ENCODE data around the gene DNASE1L1. TPM values are rescaled to one million over a fixed set of nuclear protein-coding genes. Genes with fewer than 3 reads are reported as not detected.
A peak's percentile ranks its signal among the peaks of the same experiment; 100 is the strongest.

Gene DNASE1L1
- polyA plus RNA-seq, 4 donors, result 17.0 to 27.4 (median 21.7) TPM

GRCh38 chrX:154440623-154441357, 31.7 kb upstream of the DNASE1L1 start:
- H3K4me3 ChIP-seq (ENCODE audit: low read depth in 1 of 3, low read length in 3 of 3), result no peak overlapping the region
- 85 to 92% (median 87%) methylated on average over 13 to 17 of the region's 17 CpGs for WGBS, 3 donors
- peaks cover 0 to 55% (median 4%) of the 10 kb centered on the region in 3 donors for H3K36me3 ChIP-seq (ENCODE audit: control insufficient read depth in 3 of 3, insufficient read depth in 2 of 3, low read depth in 1 of 3, low read length in 3 of 3)
- FAIRE-seq (no peak), DNase-seq (no peak)
- no peaks in the 10 kb centered on the region for H3K27me3 ChIP-seq (ENCODE audit: control insufficient read depth in 3 of 3, insufficient read depth in 3 of 3, low read length in 3 of 3)
- H3K27ac ChIP-seq (ENCODE audit: low read depth in 1 of 3, low read length in 2 of 3), result no peak overlapping the region
- H3K9me3 ChIP-seq (ENCODE audit: control insufficient read depth in 2 of 2, insufficient read depth in 1 of 2, low read depth in 1 of 2, low read length in 1 of 2), result no peaks in the 10 kb centered on the region
- H3K4me1 ChIP-seq (ENCODE audit: control insufficient read depth in 3 of 3, insufficient read depth in 2 of 3, low read depth in 1 of 3, low read length in 2 of 3), result peaks cover 0 to 22% (median 0%) of the 10 kb centered on the region in 3 donors

GRCh38 chrX:154439841-154440240, 30.8 kb upstream of the DNASE1L1 start:
- FAIRE-seq, result no peak
- 90 to 92% (median 91%) methylated on average over 17 to 18 of the region's 18 CpGs for WGBS, 3 donors
- no peaks in the 10 kb centered on the region for H3K27me3 ChIP-seq (ENCODE audit: control insufficient read depth in 3 of 3, insufficient read depth in 3 of 3, low read length in 3 of 3)
- H3K27ac ChIP-seq (ENCODE audit: low read depth in 1 of 3, low read length in 2 of 3), result no peak overlapping the region
- H3K36me3 ChIP-seq (ENCODE audit: control insufficient read depth in 3 of 3, insufficient read depth in 2 of 3, low read depth in 1 of 3, low read length in 3 of 3), result peaks cover 0 to 61% (median 4%) of the 10 kb centered on the region in 3 donors
- peaks cover 0 to 16% (median 0%) of the 10 kb centered on the region in 3 donors for H3K4me1 ChIP-seq (ENCODE audit: control insufficient read depth in 3 of 3, insufficient read depth in 2 of 3, low read depth in 1 of 3, low read length in 2 of 3)
- H3K4me3 ChIP-seq (ENCODE audit: low read depth in 1 of 3, low read length in 3 of 3), result no peak overlapping the region
- H3K9me3 ChIP-seq (ENCODE audit: control insufficient read depth in 2 of 2, insufficient read depth in 1 of 2, low read depth in 1 of 2, low read length in 1 of 2), result no peaks in the 10 kb centered on the region
- DNase-seq, result no peak

- Histone ChIP-seq H3K36me3 (ENCODE audit: control insufficient read depth in 3 of 3, insufficient read depth in 2 of 3, low read depth in 1 of 3, low read length in 3 of 3) (peaks cover 0 to 77% (median 4%) of the 10 kb centered on the region in 3 donors), H3K4me1 (ENCODE audit: control insufficient read depth in 3 of 3, insufficient read depth in 2 of 3, low read depth in 1 of 3, low read length in 2 of 3) (peaks cover 0 to 8% (median 0%) of the 10 kb centered on the region in 3 donors), H3K4me3 (ENCODE audit: low read depth in 1 of 3, low read length in 3 of 3) (peak overlapping the region; percentile 61 to 73 (median 65)), H3K27ac (ENCODE audit: low read depth in 1 of 3, low read length in 2 of 3) (no peak overlapping the region), H3K27me3 (ENCODE audit: control insufficient read depth in 3 of 3, insufficient read depth in 3 of 3, low read length in 3 of 3) (no peaks in the 10 kb centered on the region), H3K9me3 (ENCODE audit: control insufficient read depth in 2 of 2, insufficient read depth in 1 of 2, low read depth in 1 of 2, low read length in 1 of 2) (no peaks in the 10 kb centered on the region)
- WGBS, 3 donors, result 53 to 80% (median 69%) methylated on average over 17 to 28 of the region's 28 CpGs
- no peak for FAIRE-seq
- no peak for DNase-seq
Observed at GRCh38 chrX:154437971-154438893, 29.2 kb upstream of the DNASE1L1 start.

- Histone ChIP-seq H3K36me3 (ENCODE audit: control insufficient read depth in 3 of 3, insufficient read depth in 2 of 3, low read depth in 1 of 3, low read length in 3 of 3) (peaks cover 0 to 78% (median 4%) of the 10 kb centered on the region in 3 donors), H3K27ac (ENCODE audit: low read depth in 1 of 3, low read length in 2 of 3) (peak within 1 kb of the TSS; percentile 51 to 86 (median 74))
- 0 to 43% (median 12%) methylated on average over 16 to 93 of the region's 93 CpGs for WGBS, 3 donors
Observed at GRCh38 chrX:154436983-154437752, 28.1 kb upstream of the DNASE1L1 start, which contains the start of gene GDI1. GDI1 (plus strand) TSS chrX:154437154; CDS start chrX:154437255, 101 bp downstream.

GRCh38 chrX:154436374-154436982, 27.4 kb upstream of the DNASE1L1 start:
- Histone ChIP-seq H3K27me3 (ENCODE audit: control insufficient read depth in 3 of 3, insufficient read depth in 3 of 3, low read length in 3 of 3) (no peaks in the 10 kb centered on the region), H3K4me1 (ENCODE audit: control insufficient read depth in 3 of 3, insufficient read depth in 2 of 3, low read depth in 1 of 3, low read length in 2 of 3) (peaks cover 0 to 8% (median 0%) of the 10 kb centered on the region in 3 donors), H3K27ac (ENCODE audit: low read depth in 1 of 3, low read length in 2 of 3) (peak overlapping the region; percentile 51 to 86 (median 74)), H3K36me3 (ENCODE audit: control insufficient read depth in 3 of 3, insufficient read depth in 2 of 3, low read depth in 1 of 3, low read length in 3 of 3) (peaks cover 0 to 78% (median 0%) of the 10 kb centered on the region in 3 donors), H3K4me3 (ENCODE audit: low read depth in 1 of 3, low read length in 3 of 3) (peak overlapping the region; percentile 35 to 73 (median 65)), H3K9me3 (ENCODE audit: control insufficient read depth in 2 of 2, insufficient read depth in 1 of 2, low read depth in 1 of 2, low read length in 1 of 2) (no peaks in the 10 kb centered on the region)
- DNase-seq (peak; percentile 8 to 53), FAIRE-seq (no peak)
- 5 to 44% (median 33%) methylated on average over 17 to 52 of the region's 78 CpGs for WGBS, 3 donors

More at GRCh38 chrX:154436983-154437752, 28.1 kb upstream of the DNASE1L1 start, which contains the start of gene GDI1:
- H3K4me1 ChIP-seq (ENCODE audit: control insufficient read depth in 3 of 3, insufficient read depth in 2 of 3, low read depth in 1 of 3, low read length in 2 of 3), result peaks cover 0 to 8% (median 0%) of the 10 kb centered on the region in 3 donors
- FAIRE-seq, result no peak
- H3K4me3 ChIP-seq (ENCODE audit: low read depth in 1 of 3, low read length in 3 of 3), result peak within 1 kb of the TSS; percentile 61 to 73 (median 65)
- H3K9me3 ChIP-seq (ENCODE audit: control insufficient read depth in 2 of 2, insufficient read depth in 1 of 2, low read depth in 1 of 2, low read length in 1 of 2), result no peaks in the 10 kb centered on the region
- DNase-seq, result peak; percentile 22 to 76
- H3K27me3 ChIP-seq (ENCODE audit: control insufficient read depth in 3 of 3, insufficient read depth in 3 of 3, low read length in 3 of 3), result no peaks in the 10 kb centered on the region

GRCh38 chrX:154435171-154435733, 26.2 kb upstream of the DNASE1L1 start:
- Histone ChIP-seq H3K4me3 (ENCODE audit: low read depth in 1 of 3, low read length in 3 of 3) (no peak overlapping the region), H3K4me1 (ENCODE audit: control insufficient read depth in 3 of 3, insufficient read depth in 2 of 3, low read depth in 1 of 3, low read length in 2 of 3) (peaks cover 0 to 15% (median 0%) of the 10 kb centered on the region in 3 donors), H3K36me3 (ENCODE audit: control insufficient read depth in 3 of 3, insufficient read depth in 2 of 3, low read depth in 1 of 3, low read length in 3 of 3) (peaks cover 0 to 79% (median 0%) of the 10 kb centered on the region in 3 donors), H3K27me3 (ENCODE audit: control insufficient read depth in 3 of 3, insufficient read depth in 3 of 3, low read length in 3 of 3) (no peaks in the 10 kb centered on the region), H3K27ac (ENCODE audit: low read depth in 1 of 3, low read length in 2 of 3) (no peak overlapping the region), H3K9me3 (ENCODE audit: control insufficient read depth in 2 of 2, insufficient read depth in 1 of 2, low read depth in 1 of 2, low read length in 1 of 2) (no peaks in the 10 kb centered on the region)
- FAIRE-seq (no peak), DNase-seq (no peak)
- 93 to 95% (median 93%) methylated on average over 13 to 19 of the region's 19 CpGs for WGBS, 3 donors

GRCh38 chrX:154434394-154435168, 25.5 kb upstream of the DNASE1L1 start:
- H3K36me3 ChIP-seq (ENCODE audit: control insufficient read depth in 3 of 3, insufficient read depth in 2 of 3, low read depth in 1 of 3, low read length in 3 of 3), result peaks cover 0 to 73% (median 0%) of the 10 kb centered on the region in 3 donors
- WGBS, 3 donors, result 82 to 95% (median 92%) methylated on average over 5 to 7 of the region's 7 CpGs

More at GRCh38 chrX:154434394-154435168, 25.5 kb upstream of the DNASE1L1 start:
- H3K4me1 ChIP-seq (ENCODE audit: control insufficient read depth in 3 of 3, insufficient read depth in 2 of 3, low read depth in 1 of 3, low read length in 2 of 3), result peaks cover 0 to 15% (median 3%) of the 10 kb centered on the region in 3 donors
- FAIRE-seq, result no peak
- H3K27me3 ChIP-seq (ENCODE audit: control insufficient read depth in 3 of 3, insufficient read depth in 3 of 3, low read length in 3 of 3), result no peaks in the 10 kb centered on the region
- H3K27ac ChIP-seq (ENCODE audit: low read depth in 1 of 3, low read length in 2 of 3), result no peak overlapping the region
- no peak overlapping the region for H3K4me3 ChIP-seq (ENCODE audit: low read depth in 1 of 3, low read length in 3 of 3)
- no peak for DNase-seq
- H3K9me3 ChIP-seq (ENCODE audit: control insufficient read depth in 2 of 2, insufficient read depth in 1 of 2, low read depth in 1 of 2, low read length in 1 of 2), result no peaks in the 10 kb centered on the region

Measured in small intestine (tissue), 7 donors.